Astrocyte of the spinal cord (primary cell): ENCODE measurements around the gene ZMYND10.

Experiments used
- DNase-seq: peaks from one replicate; pipeline ENCODE4 v3.0.0; 2011; ENCODE audit warnings: low read depth, low spot score
- H3K4me3 ChIP-seq: 2 replicates; pipeline ENCODE4 v1.5.1; 2011; ENCODE audit warnings: low read depth, mild to moderate bottlenecking, low read length, moderate library complexity
- in situ Hi-C: cut with HindIII; loops from 2 replicates; pipeline ENCODE4 v1.10.0; 2017; ENCODE audit warnings: low sequenced_read_pairs
- TF ChIP-seq, protein P1 (sequence below): IDR thresholded peaks from 2 replicates; pipeline ENCODE4 v1.5.1; 2012; ENCODE audit warnings: low read depth, mild to moderate bottlenecking, low read length, inconsistent platforms

Gene ZMYND10

DNA sequence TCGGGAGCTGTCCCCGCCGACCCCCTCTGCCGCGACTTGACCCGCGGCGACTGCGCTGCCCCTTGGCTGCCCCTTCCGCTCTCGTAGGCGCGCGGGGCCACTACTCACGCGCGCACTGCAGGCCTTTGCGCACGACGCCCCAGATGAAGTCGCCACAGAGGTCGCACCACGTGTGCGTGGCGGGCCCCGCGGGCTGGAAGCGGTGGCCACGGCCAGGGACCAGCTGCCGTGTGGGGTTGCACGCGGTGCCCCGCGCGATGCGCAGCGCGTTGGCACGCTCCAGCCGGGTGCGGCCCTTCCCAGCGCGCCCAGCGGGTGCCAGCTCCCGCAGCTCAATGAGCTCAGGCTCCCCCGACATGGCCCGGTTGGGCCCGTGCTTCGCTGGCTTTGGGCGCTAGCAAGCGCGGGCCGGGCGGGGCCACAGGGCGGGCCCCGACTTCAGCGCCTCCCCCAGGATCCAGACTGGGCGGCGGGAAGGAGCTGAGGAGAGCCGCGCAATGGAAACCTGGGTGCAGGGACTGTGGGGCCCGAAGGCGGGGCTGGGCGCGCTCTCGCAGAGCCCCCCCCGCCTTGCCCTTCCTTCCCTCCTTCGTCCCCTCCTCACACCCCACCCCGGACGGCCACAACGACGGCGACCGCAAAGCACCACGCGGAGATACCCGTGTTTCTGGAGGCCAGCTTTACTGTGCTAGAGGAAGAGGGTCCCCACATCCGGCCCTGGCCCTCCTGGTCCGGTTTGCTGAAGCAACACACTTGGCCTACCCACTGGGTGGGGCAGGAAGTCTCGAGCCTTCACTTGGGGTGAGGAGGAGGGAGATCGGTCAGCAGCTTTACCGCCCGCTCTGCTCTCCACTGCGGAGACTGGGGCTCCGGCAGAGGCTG is 4.8 kb downstream of the ZMYND10 start, which contains the start of gene RASSF1:
Gene RASSF1 (minus strand): TSS at position 389 of the 882 bp plus-strand sequence. CDS start 31 bp downstream, at position 358.
- DNase-seq: no peak
- peak within 1 kb of the TSS; percentile 31 for H3K4me3 ChIP-seq

DNA sequence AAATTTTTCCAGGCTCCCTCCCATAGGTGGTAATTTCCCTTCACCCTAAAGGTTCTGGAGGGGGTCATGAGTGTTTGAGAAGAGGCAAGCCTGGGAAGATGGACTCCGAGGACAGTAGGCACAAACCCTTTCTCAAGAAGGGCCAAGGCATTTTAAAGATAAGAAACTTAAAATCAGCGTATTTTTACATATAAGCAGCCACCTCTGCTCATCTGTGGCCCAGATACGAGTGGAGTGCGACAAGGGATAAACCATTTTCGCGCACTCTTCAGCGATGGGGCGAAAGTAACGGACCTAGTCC is 5.4 kb downstream of the ZMYND10 start:
- in situ Hi-C loops: no loop called here
- peak overlapping the region; percentile 31 for H3K4me3 ChIP-seq
- DNase-seq: no peak
- TF ChIP-seq, protein P1, sequence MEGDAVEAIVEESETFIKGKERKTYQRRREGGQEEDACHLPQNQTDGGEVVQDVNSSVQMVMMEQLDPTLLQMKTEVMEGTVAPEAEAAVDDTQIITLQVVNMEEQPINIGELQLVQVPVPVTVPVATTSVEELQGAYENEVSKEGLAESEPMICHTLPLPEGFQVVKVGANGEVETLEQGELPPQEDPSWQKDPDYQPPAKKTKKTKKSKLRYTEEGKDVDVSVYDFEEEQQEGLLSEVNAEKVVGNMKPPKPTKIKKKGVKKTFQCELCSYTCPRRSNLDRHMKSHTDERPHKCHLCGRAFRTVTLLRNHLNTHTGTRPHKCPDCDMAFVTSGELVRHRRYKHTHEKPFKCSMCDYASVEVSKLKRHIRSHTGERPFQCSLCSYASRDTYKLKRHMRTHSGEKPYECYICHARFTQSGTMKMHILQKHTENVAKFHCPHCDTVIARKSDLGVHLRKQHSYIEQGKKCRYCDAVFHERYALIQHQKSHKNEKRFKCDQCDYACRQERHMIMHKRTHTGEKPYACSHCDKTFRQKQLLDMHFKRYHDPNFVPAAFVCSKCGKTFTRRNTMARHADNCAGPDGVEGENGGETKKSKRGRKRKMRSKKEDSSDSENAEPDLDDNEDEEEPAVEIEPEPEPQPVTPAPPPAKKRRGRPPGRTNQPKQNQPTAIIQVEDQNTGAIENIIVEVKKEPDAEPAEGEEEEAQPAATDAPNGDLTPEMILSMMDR: no peak

More for the DNA sequence above, 4.8 kb downstream of the ZMYND10 start, which contains the start of gene RASSF1:
- in situ Hi-C loops: no loop called here
- TF ChIP-seq, protein P1: no peak

DNA sequence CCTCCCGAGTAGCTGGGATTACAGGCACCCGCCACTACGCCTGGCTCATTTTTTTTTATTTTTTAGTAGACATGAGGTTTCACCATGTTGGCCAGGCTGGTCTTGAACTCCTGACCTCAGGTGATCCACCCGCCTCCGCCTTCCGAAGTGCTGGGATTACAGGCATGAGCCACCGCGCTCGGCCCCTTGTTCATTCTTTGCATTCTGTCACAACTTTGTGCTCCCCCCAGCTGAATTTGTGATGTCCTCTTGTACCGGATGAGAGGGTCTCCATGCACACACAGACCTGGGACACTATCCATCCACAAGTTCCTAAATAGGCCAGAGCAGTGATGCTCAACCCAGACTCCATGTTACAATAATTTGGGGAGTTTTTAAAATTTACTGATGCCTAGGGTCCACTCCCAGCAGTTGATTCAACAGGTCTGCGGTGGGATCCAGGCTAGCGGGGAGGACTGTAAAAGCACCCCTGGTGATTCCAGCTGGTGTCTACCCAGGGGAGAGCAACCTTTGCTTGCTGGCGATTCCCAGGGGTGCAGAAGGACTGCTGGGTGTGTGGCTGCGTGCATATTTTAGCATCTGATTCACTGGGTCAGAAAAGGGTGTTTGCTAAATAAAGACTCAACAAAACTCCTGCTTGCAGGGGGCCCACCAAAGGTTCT is 5.9 kb downstream of the ZMYND10 start:
- peak overlapping the region; percentile 31 for H3K4me3 ChIP-seq
- TF ChIP-seq, protein P1: no peak
- DNase-seq: peak; percentile 22
- in situ Hi-C loops: no loop called here

DNA sequence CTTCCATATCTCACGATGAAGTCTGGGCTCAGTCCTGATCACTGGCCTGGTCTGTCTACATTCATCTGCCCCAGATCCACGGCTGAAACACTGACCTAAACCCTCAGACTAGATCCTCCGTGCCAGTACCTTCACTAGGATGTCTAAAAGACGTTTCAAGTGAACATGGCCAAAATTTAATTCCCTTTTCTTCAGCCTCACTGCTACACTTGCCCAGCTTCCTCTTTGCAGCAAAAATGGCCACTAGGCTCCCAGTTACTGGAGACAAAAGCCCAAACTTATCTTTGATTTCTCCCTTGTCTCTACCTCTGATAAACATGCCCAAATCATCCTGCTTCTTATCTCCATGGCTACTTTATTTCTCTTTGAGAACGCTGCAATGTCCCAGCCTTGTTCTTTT is 6.6 kb downstream of the ZMYND10 start:
- in situ Hi-C loops: no loop called here
- H3K4me3 ChIP-seq: no peak overlapping the region
- TF ChIP-seq, protein P1: no peak
- no peak for DNase-seq

DNA sequence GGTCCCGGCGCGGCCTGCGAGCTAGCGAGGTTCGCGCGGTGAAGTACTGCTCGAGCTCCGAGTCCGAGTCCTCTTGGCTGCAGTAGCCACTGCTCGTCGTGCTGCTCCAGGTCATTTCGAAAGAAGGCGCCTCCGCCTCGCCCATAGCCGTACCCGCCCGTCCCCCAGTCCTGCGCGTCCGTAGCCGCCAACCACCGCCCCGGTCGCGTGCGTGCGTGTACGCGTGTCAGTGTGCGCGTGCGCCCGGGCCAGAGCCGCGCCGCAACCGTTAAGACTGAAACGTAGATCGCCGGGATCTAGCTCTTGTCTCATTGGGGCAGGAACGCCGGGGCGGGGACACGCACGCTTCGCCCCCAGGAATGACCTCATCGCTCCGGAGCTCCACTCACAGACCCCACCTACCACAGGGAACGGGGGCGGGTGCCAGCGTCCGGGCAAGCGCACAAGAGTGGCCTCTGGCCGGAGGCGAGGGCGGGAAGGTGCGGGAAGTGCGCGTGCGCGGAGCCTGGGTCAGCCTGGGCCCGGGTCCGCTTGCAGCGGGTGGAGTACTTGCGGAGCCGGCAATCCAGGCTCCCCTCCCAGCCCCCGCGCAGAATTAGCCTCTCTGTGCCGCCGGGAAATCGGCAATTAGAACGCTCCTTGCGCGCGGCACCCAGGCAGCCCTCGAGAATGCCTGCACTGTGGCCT is 8.2 kb downstream of the ZMYND10 start:
- in situ Hi-C loops: no loop called here
- peak overlapping the region; percentile 60 for H3K4me3 ChIP-seq
- DNase-seq: peak; percentile 100
- TF ChIP-seq, protein P1: no peak

DNA sequence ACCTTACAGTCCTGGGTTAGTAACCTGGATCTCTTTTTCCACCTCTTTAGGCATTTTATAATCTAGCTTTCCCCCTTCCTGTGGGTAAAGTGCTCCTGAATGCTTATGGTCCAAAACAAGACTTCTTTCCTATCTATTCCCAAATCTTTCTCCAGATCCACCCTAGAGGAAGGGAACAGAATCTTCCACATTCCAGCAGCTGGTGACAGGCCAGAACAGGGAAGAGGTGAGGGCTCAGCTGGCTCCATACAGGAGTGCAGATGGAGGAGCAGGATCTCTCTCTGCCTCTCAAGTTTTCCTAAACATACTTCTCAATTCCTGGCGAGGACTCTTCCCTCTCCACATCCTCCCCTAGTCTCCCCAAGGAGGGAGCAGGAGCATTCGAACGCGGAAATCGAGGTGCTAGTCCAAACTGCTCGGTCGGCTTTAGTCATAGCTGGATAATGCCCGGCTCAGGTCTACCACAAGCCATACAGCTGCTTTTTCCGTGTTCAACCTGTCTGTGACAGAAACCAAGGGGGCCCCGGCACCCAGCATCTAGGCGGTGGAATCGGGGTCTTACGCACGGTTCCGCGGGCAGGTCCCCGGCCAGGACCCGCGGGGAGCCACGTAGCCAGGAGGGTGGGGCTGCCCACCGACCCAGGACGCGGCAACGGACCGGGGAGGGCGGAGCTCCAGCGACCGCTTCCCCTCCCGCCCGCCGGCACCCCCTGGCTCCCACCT is 8.9 kb downstream of the ZMYND10 start:
- DNase-seq: no peak
- peak overlapping the region; percentile 60 for H3K4me3 ChIP-seq
- TF ChIP-seq, protein P1: no peak
- in situ Hi-C loops: no loop called here
